Bronchial epithelial cell (primary cell): ENCODE measurements around the gene TMEM132D. TPM values are rescaled to one million over a fixed set of nuclear protein-coding genes. Genes with fewer than 3 reads are reported as not detected.

Experiments
- DNase-seq: peaks from one replicate; pipeline ENCODE4 v3.0.0-alpha.2; 2010; ENCODE audit warnings: low read depth
- FAIRE-seq: peaks from 2 replicates; lab custom pipeline; 2011; peaks lifted over from hg19 to GRCh38; lab: Jason Lieb, UNC
- H3K27me3 ChIP-seq: 2 replicates; pipeline ENCODE4 v1.5.1; 2011; ENCODE audit warnings: low read length; ENCODE audit not compliant: control insufficient read depth, insufficient read depth
- H3K36me3 ChIP-seq: 2 replicates; pipeline ENCODE4 v1.5.1; 2011; ENCODE audit warnings: low read length; ENCODE audit not compliant: control insufficient read depth, insufficient read depth
- H3K4me3 ChIP-seq: 2 replicates; pipeline ENCODE4 v1.5.1; 2011; ENCODE audit warnings: mild to moderate bottlenecking, low read depth, low read length, control low read depth
- CTCF ChIP-seq: IDR thresholded peaks from 2 replicates; pipeline ENCODE4 v1.5.1; 2011; ENCODE audit warnings: mild to moderate bottlenecking, moderate library complexity, low read length, control low read depth, inconsistent platforms; ENCODE audit not compliant: insufficient read depth, severe bottlenecking
- total RNA-seq: library from RNA; depleted of rRNA; stranded (reverse); fragments of >200 nt; gene quantifications from 2 replicates; pipeline ENCODE4 v1.2.1, GENCODE V29; 2014

Gene TMEM132D
- total RNA-seq, 1 donor from 2014 or later, result not detected

GRCh38 chr12:129163861-129164260, 740.0 kb downstream of the TMEM132D start:
- no peak for TF ChIP-seq CTCF
- Histone ChIP-seq H3K36me3 (no peaks in the 10 kb centered on the region), H3K4me3 (no peak overlapping the region), H3K27me3 (no peaks in the 10 kb centered on the region)
- DNase-seq, result no peak
- no peak for FAIRE-seq

- no peak for TF ChIP-seq CTCF
- Histone ChIP-seq H3K27me3 (no peaks in the 10 kb centered on the region), H3K36me3 (no peaks in the 10 kb centered on the region), H3K4me3 (no peak overlapping the region)
- DNase-seq (no peak), FAIRE-seq (no peak)
Observed at GRCh38 chr12:129163461-129163860, 740.4 kb downstream of the TMEM132D start.

DNA sequence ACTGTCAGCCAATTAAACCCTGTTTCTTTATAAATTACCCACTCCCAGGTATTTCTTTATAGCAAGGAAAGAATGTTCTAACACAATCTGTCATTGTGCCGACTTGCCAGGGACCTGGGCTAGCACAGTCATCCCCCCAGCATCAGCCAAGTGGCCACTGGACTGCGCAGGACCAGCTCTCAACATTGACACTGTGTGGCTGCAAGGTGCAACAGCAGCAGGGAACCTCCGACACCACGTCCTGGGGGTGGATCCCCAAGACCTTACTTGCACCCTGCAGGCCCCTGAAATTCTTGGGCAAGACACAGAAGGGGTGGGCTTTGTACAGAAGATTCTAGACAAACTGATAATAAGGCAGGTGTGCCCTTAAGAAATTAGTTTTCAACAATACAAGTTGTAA, 741.0 kb downstream of the TMEM132D start:
- DNase-seq, result no peak
- no peaks in the 10 kb centered on the region for H3K36me3 ChIP-seq
- no peak for FAIRE-seq
- no peaks in the 10 kb centered on the region for H3K27me3 ChIP-seq
- no peak overlapping the region for H3K4me3 ChIP-seq
- TF ChIP-seq CTCF, result no peak

DNA sequence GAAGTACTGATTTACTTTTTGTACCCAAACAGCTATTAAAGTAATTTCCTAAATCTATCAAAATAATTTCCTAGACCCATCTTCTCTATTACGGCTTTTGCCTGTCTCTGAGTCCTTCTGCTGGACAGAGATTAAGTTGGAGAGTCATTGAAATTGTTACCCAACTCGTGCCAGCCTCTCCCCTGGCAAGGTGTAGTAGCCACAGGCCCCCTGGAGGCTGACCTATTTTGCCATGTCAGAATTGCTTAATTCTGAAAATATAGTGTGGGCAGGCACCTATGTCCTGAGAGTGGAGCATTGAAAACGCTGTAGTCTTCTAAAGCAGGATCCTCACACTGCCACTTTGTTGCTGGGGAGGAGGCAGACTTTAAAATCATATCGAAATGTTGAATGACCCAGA, 742.3 kb downstream of the TMEM132D start:
- TF ChIP-seq CTCF, result no peak
- Histone ChIP-seq H3K36me3 (no peaks in the 10 kb centered on the region), H3K27me3 (no peaks in the 10 kb centered on the region), H3K4me3 (no peak overlapping the region)
- FAIRE-seq, result no peak
- DNase-seq, result no peak

DNA sequence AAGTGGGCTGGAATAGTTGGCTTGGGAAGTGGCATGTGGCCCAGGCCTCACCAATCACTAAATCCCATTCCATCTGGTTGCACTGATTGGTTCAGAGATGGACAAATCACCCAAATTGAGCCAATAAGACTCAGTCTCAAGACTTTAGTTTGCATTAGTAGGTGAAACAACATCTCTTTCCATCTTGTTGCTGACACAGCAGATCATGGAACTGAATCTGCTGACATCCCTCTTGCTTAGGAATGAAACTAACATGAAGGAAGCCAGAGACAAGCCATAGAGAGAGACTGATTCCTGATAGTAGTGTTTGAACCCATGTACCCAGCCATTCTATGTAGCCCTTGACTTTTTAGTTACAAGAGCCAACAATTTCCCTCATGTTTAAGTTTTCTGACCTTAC, 743.5 kb downstream of the TMEM132D start:
- H3K4me3 ChIP-seq, result no peak overlapping the region
- H3K27me3 ChIP-seq, result no peaks in the 10 kb centered on the region
- no peak for DNase-seq
- no peak for TF ChIP-seq CTCF
- H3K36me3 ChIP-seq, result no peaks in the 10 kb centered on the region
- no peak for FAIRE-seq

DNA sequence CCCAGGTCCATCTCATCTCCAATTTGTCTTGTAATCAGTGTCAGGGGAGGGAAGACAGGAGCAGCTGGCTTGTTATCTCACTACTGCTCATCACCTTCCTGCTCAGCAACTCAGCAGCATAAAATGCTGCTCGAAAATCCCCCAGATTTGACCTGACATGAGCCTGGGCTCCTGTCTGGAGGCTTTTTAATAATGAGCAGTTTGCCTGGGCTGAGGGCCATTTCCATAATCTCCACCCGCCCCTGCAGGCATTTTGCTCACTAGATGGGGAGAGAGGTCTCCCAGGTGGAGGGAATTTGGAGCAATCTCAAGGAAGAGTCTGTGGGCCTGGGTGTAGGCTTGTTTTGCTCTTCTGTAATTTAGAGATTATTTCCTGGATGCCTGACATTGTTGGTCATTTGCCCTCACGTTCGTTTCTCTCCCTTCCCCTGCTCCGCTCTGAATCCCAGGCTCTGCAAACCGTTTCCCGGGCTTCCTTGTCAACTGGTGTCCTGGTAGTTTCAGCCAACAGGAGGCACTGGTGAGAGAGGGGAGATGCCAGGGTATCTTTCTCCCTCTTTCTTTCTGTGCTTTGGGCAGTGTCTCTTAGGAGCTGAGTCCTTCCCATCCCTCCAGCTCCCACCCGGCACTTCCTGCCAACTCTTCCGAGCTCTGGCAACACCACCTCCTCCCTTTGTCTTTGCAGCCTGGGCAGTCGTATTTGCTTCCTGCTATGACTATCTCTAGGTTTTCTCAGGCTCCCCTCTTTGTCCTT, 751.3 kb downstream of the TMEM132D start:
- Histone ChIP-seq H3K27me3 (no peaks in the 10 kb centered on the region), H3K4me3 (no peak overlapping the region), H3K36me3 (no peaks in the 10 kb centered on the region)
- TF ChIP-seq CTCF, result no peak
- FAIRE-seq, result no peak
- no peak for DNase-seq
